ENCODE data around the gene RING1.

RING1 gene

DNA sequence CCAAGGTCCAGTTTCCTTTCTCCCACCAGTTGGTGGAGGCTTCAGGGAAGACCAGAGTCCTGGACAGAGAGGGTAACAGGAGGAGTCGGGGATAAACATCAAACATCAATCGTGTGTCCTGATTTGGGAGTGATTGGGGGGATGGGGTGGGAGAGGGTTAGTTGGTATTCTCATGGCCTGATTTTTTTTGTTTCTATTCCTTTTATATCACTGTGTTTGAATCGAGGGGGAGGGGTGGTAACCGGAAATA, 4.2 kb upstream of the RING1 start:
- H3K4me3 Mint-ChIP-seq, result peak overlapping the region; percentile 90
- H3K27ac Mint-ChIP-seq, result peak overlapping the region; percentile 81
- no peak for DNase-seq
- no peaks in the 10 kb centered on the region for H3K27me3 Mint-ChIP-seq
- H3K36me3 Mint-ChIP-seq, result peaks cover 33% of the 10 kb centered on the region
- no peaks in the 10 kb centered on the region for H3K9me3 Mint-ChIP-seq
- H3K4me1 Mint-ChIP-seq, result peaks cover 69% of the 10 kb centered on the region
- CTCF ChIA-PET, result interaction anchor here (3.3 kb wide), 1 partner anchor 44 kb away, joined by 27 read pairs; no protein-coding TSS in a partner anchor

GRCh38 chr6:33204415-33205190, 3.7 kb upstream of the RING1 start, which contains the start of gene HSD17B8:
Gene HSD17B8, plus strand, starts transcription at chr6:33204655. Its CDS starts 14 bp downstream, at chr6:33204669.
- no peaks in the 10 kb centered on the region for H3K27me3 Mint-ChIP-seq
- H3K9me3 Mint-ChIP-seq, result no peaks in the 10 kb centered on the region
- H3K27ac Mint-ChIP-seq, result peak within 1 kb of the TSS; percentile 81
- peak; percentile 96 for DNase-seq
- CTCF ChIA-PET, result interaction anchor here (3.3 kb wide), 1 partner anchor 44 kb away, joined by 27 read pairs; no protein-coding TSS in a partner anchor
- H3K4me3 Mint-ChIP-seq, result peak within 1 kb of the TSS; percentile 90
- peaks cover 38% of the 10 kb centered on the region for H3K36me3 Mint-ChIP-seq
- peaks cover 69% of the 10 kb centered on the region for H3K4me1 Mint-ChIP-seq

DNA sequence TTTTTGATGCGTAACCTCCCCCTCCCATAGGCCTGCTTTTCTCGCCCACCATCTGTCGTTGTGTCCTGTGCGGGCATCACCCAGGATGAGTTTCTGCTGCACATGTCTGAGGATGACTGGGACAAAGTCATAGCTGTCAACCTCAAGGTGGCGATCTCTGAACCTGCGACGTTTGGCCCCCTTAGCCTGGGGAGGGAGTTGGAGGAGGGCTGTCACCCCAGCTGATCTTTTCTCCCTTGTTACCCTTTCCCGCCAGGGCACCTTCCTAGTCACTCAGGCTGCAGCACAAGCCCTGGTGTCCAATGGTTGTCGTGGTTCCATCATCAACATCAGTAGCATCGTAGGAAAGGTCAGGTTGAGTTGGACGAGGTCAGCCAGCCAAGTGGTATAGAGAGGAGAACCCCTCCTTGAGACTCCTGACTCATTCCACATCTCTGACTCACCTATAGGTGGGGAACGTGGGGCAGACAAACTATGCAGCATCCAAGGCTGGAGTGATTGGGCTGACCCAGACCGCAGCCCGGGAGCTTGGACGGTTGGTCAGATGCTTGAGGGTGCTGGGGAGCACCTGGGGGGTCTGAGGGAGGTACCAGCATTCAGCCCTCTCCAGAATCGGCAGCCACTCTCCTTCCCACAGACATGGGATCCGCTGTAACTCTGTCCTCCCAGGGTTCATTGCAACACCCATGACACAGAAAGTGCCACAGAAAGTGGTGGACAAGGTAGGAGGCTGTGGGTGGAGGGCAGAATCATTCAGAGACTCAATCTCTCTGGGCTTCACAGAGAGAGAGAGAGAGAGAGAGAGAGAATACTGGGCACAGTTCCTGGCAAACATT, 2.9 kb upstream of the RING1 start:
- CTCF ChIA-PET, result interaction anchor here (3.3 kb wide), 1 partner anchor 43 kb away, joined by 27 read pairs; no protein-coding TSS in a partner anchor
- Mint-ChIP-seq H3K4me1 (peaks cover 70% of the 10 kb centered on the region), H3K36me3 (peaks cover 45% of the 10 kb centered on the region)

DNA sequence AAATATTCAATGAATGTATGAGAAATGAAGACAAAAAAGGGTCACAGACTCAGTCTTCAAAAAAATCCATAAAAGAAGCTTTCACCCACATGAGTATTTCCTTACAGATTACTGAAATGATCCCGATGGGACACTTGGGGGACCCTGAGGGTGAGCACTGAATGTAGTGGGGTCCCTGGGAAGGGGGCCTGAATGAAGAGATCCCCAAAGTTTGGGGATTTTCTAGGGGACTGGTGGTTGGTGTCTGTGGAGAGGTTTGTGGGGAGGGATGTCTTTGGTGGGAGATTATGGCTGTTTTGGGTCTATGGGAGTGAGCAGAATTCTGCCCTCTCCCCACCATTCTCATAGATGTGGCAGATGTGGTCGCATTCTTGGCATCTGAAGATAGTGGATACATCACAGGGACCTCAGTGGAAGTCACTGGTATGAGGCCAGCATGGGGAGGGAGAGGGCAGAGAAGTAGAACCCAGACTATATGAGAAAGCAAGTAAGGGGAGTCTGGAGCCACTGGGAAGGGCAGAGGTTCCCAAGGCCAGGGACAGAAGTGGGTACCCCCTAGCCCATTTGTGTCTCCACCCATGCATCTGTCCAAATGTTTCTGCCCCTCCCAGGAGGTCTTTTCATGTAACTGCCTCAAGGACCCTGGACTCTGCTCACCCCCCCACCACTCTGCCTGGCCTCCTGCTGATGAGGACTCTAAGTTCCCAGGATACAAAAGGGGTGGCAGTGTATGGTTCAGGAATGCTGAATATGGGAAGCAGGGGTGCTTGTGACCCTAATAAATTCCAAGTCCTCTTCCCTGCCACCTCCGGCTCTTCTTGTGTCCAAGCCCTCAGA, 2.1 kb upstream of the RING1 start:
- peak overlapping the region; percentile 5 for H3K27ac Mint-ChIP-seq
- peak overlapping the region; percentile 90 for H3K4me3 Mint-ChIP-seq
- no peak for DNase-seq
- CTCF ChIA-PET, result interaction anchor here (3.3 kb wide), 1 partner anchor 42 kb away, joined by 27 read pairs; no protein-coding TSS in a partner anchor
- H3K36me3 Mint-ChIP-seq, result peaks cover 48% of the 10 kb centered on the region
- H3K9me3 Mint-ChIP-seq, result no peaks in the 10 kb centered on the region
- H3K27me3 Mint-ChIP-seq, result no peaks in the 10 kb centered on the region
- H3K4me1 Mint-ChIP-seq, result peaks cover 68% of the 10 kb centered on the region

More for the DNA sequence above, 2.9 kb upstream of the RING1 start:
- Mint-ChIP-seq H3K27me3 (no peaks in the 10 kb centered on the region), H3K9me3 (no peaks in the 10 kb centered on the region), H3K4me3 (peak overlapping the region; percentile 90), H3K27ac (peak overlapping the region; percentile 62)
- DNase-seq, result no peak

DNA sequence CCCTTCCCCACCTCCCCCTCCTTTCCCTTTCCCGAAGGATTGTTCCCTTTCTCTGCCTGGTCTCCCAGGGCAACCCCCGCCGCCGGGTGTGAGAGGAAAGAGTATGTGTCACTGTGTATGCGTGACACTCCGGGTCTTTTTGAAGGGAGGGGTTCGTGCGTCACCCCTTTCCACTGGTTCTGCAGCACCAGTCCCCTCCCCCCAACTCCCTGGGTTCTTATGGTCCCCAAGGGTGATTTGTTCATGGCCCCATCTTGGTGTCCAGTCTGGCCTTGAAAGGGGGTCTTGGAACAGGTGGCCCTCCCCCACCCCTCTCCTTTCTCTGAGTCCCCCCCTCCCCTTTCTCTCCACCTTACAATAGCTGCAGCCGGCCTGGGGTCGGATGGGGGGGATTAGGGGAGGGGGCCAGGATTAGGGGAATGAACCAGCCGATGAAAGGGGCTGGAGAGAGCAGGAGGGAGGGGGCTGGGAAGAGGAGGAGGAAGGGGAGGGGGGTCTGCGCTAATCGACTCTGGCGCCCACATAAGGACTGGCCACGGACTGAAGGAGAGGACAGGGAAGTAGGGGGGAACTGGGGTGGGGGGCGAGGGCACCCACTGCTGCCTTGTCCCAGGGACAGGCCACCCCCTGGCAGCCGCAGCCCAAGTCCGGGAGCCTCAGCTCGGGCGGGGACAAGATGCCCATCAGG, 1.3 kb upstream of the RING1 start:
- no peak overlapping the region for H3K27ac Mint-ChIP-seq
- peaks cover 61% of the 10 kb centered on the region for H3K4me1 Mint-ChIP-seq
- DNase-seq, result no peak
- peak overlapping the region; percentile 84 for H3K4me3 Mint-ChIP-seq
- peaks cover 2% of the 10 kb centered on the region for H3K27me3 Mint-ChIP-seq
- peaks cover 45% of the 10 kb centered on the region for H3K36me3 Mint-ChIP-seq
- CTCF ChIA-PET, result no interaction called here
- no peaks in the 10 kb centered on the region for H3K9me3 Mint-ChIP-seq

GRCh38 chr6:33207552-33208090, 679 bp upstream of the RING1 start:
- DNase-seq, result no peak
- H3K27me3 Mint-ChIP-seq, result peaks cover 8% of the 10 kb centered on the region
- no peaks in the 10 kb centered on the region for H3K9me3 Mint-ChIP-seq
- H3K36me3 Mint-ChIP-seq, result peaks cover 44% of the 10 kb centered on the region
- peak overlapping the region; percentile 84 for H3K4me3 Mint-ChIP-seq
- peak overlapping the region; percentile 86 for H3K27ac Mint-ChIP-seq
- CTCF ChIA-PET, result interaction anchor here (1.3 to 2.1 kb wide), 3 partner anchors 10 to 46 kb away, joined by 3 to 9 read pairs (median 7); no protein-coding TSS in a partner anchor
- H3K4me1 Mint-ChIP-seq, result peaks cover 61% of the 10 kb centered on the region

- peaks cover 62% of the 10 kb centered on the region for H3K4me1 Mint-ChIP-seq
- peaks cover 30% of the 10 kb centered on the region for H3K27me3 Mint-ChIP-seq
- H3K36me3 Mint-ChIP-seq, result peaks cover 39% of the 10 kb centered on the region
- H3K27ac Mint-ChIP-seq, result no peak overlapping the region
- peak overlapping the region; percentile 84 for H3K4me3 Mint-ChIP-seq
- H3K9me3 Mint-ChIP-seq, result no peaks in the 10 kb centered on the region
- CTCF ChIA-PET, result interaction anchor here (1.1 to 1.3 kb wide), 2 partner anchors 10 to 38 kb away, joined by 4 to 6 read pairs; no protein-coding TSS in a partner anchor
- no peak for DNase-seq
Measured at GRCh38 chr6:33209856-33210255, 1.6 kb downstream of the RING1 start.

DNA sequence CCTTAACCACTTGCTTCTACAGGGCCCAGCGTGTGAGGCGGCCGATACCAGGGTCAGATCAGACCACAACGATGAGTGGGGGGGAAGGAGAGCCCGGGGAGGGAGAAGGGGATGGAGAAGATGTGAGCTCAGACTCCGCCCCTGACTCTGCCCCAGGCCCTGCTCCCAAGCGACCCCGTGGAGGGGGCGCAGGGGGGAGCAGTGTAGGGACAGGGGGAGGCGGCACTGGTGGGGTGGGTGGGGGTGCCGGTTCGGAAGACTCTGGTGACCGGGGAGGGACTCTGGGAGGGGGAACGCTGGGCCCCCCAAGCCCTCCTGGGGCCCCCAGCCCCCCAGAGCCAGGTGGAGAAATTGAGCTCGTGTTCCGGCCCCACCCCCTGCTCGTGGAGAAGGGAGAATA, 2.8 kb downstream of the RING1 start:
- Mint-ChIP-seq H3K4me3 (no peak overlapping the region), H3K4me1 (peaks cover 50% of the 10 kb centered on the region), H3K27ac (no peak overlapping the region), H3K9me3 (no peaks in the 10 kb centered on the region), H3K36me3 (peaks cover 39% of the 10 kb centered on the region), H3K27me3 (peaks cover 43% of the 10 kb centered on the region)
- CTCF ChIA-PET, result interaction anchor here (0.8 kb wide), 1 partner anchor 612 kb away, joined by 3 read pairs; no protein-coding TSS in a partner anchor
- no peak for DNase-seq

DNA sequence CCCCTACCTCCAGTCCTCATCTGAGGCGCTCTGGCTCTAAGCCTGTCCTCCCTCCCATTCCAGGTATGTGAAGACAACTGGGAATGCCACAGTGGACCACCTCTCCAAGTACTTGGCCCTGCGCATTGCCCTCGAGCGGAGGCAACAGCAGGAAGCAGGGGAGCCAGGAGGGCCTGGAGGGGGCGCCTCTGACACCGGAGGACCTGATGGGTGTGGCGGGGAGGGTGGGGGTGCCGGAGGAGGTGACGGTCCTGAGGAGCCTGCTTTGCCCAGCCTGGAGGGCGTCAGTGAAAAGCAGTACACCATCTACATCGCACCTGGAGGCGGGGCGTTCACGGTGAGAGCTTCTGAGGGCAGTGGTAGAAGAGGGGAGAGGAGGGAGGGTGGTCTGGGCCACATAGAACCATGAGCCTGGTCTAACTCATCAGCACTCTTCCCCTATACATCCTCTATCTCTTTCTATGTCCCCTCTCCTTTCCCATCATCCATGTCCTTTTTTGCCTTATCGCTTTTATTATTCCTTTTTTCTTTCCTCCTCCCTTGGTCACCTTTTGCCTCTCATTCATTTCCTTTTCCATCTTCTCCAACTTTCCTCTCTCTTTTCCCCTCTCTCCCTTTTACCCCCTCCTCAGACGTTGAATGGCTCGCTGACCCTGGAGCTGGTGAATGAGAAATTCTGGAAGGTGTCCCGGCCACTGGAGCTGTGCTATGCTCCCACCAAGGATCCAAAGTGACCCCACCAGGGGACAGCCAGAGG, 3.5 kb downstream of the RING1 start:
- no peak for DNase-seq
- Mint-ChIP-seq H3K4me3 (no peak overlapping the region), H3K27me3 (peaks cover 50% of the 10 kb centered on the region), H3K4me1 (peaks cover 48% of the 10 kb centered on the region), H3K9me3 (no peaks in the 10 kb centered on the region), H3K27ac (no peak overlapping the region), H3K36me3 (peaks cover 39% of the 10 kb centered on the region)
- CTCF ChIA-PET, result interaction anchor here (0.8 to 1.7 kb wide), 2 partner anchors 37 to 611 kb away, joined by 3 to 6 read pairs; no protein-coding TSS in a partner anchor

DNA sequence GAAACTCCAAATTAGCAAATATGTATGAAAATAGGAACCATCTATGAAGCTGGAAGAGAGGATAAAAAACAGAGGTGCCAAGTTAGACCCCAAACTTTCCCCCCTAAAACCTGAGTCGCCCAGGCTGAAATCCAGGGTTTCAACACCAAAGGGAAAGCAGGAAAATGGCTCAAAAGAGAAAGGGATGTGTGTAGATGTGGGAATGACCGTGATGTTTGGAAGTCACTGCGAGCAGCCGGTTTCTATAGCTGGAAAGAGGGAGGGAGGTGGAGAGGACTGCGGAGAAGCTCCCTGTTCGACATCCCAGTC, 4.5 kb downstream of the RING1 start:
- peaks cover 39% of the 10 kb centered on the region for H3K36me3 Mint-ChIP-seq
- H3K4me1 Mint-ChIP-seq, result peaks cover 44% of the 10 kb centered on the region
- no peaks in the 10 kb centered on the region for H3K9me3 Mint-ChIP-seq
- DNase-seq, result no peak
- no peak overlapping the region for H3K27ac Mint-ChIP-seq
- H3K4me3 Mint-ChIP-seq, result peak overlapping the region; percentile 12
- peaks cover 57% of the 10 kb centered on the region for H3K27me3 Mint-ChIP-seq
- CTCF ChIA-PET, result interaction anchor here (1.7 kb wide), 1 partner anchor 36 kb away, joined by 6 read pairs; no protein-coding TSS in a partner anchor

GRCh38 chr6:33213166-33213988, 5.1 kb downstream of the RING1 start:
- DNase-seq, result no peak
- Mint-ChIP-seq H3K4me1 (peaks cover 42% of the 10 kb centered on the region), H3K27me3 (peaks cover 63% of the 10 kb centered on the region), H3K27ac (no peak overlapping the region), H3K4me3 (peak overlapping the region; percentile 12), H3K9me3 (no peaks in the 10 kb centered on the region), H3K36me3 (peaks cover 39% of the 10 kb centered on the region)
- CTCF ChIA-PET, result interaction anchor here (1.7 kb wide), 1 partner anchor 35 kb away, joined by 6 read pairs; no protein-coding TSS in a partner anchor

GRCh38 chr6:33213989-33214335, 5.7 kb downstream of the RING1 start:
- Mint-ChIP-seq H3K27ac (no peak overlapping the region), H3K4me1 (peaks cover 39% of the 10 kb centered on the region), H3K9me3 (no peaks in the 10 kb centered on the region), H3K36me3 (peaks cover 36% of the 10 kb centered on the region), H3K27me3 (peaks cover 69% of the 10 kb centered on the region), H3K4me3 (no peak overlapping the region)
- no peak for DNase-seq
- CTCF ChIA-PET, result no interaction called here
